Natural killer cell (primary cell): ENCODE measurements around the gene ADGRD1. TPM values are rescaled to one million over a fixed set of nuclear protein-coding genes. Genes with fewer than 3 reads are reported as not detected.

Experiments
- ATAC-seq, 3 donors: fragments of 150-1000 bp in 2 of 3; fragments of 200-7000 bp in 1 of 3; cut with Tn5 transposase; 1 replicate in 1 of 3; 2 replicates in 2 of 3; pipeline ENCODE4 v1.10.0; 2021; ENCODE audit warnings: mild to moderate bottlenecking in 2 of 3, moderate library complexity in 2 of 3
- DNase-seq, 2 donors: peaks; one replicate each; pipeline versions ENCODE4 v3.0.0 to v3.0.0-alpha.2; 2013 to 2021; ENCODE audit warnings: mixed read lengths in 1 of 2
- H3K27ac ChIP-seq: one replicate; pipeline ENCODE4 v1.5.1; 2013; ENCODE audit warnings: mild to moderate bottlenecking, low read length
- H3K27me3 ChIP-seq: one replicate; pipeline ENCODE4 v1.6.1; 2013; ENCODE audit warnings: low read length; ENCODE audit not compliant: control insufficient read depth, insufficient read depth
- H3K36me3 ChIP-seq: one replicate; pipeline ENCODE4 v1.6.1; 2013; ENCODE audit warnings: low read length; ENCODE audit not compliant: control insufficient read depth, insufficient read depth
- H3K4me1 ChIP-seq: one replicate; pipeline ENCODE4 v1.6.1; 2013; ENCODE audit warnings: low read length; ENCODE audit not compliant: control insufficient read depth, insufficient read depth
- H3K4me3 ChIP-seq: one replicate; pipeline ENCODE4 v1.5.1; 2013; ENCODE audit warnings: low read length
- H3K9me3 ChIP-seq: one replicate; pipeline ENCODE4 v1.6.1; 2013; ENCODE audit warnings: low read length; ENCODE audit not compliant: control insufficient read depth, insufficient read depth
- H3K27ac Mint-ChIP-seq, 2 donors: one replicate each; pipeline ENCODE4 v1.8.0; 2022; ENCODE audit warnings: mild to moderate bottlenecking in 2 of 2, mixed read lengths in 2 of 2, moderate library complexity in 1 of 2
- H3K27me3 Mint-ChIP-seq, 2 donors: one replicate each; pipeline ENCODE4 v1.8.0; 2022; ENCODE audit warnings: low read depth in 2 of 2, mixed read lengths in 2 of 2
- H3K36me3 Mint-ChIP-seq: one replicate; pipeline ENCODE4 v1.8.0; 2022; ENCODE audit warnings: mixed read lengths
- H3K4me1 Mint-ChIP-seq, 2 donors: one replicate each; pipeline ENCODE4 v1.8.0; 2022; ENCODE audit warnings: mixed read lengths in 2 of 2
- H3K4me3 Mint-ChIP-seq: one replicate; pipeline ENCODE4 v1.8.0; 2022; ENCODE audit warnings: mild to moderate bottlenecking, moderate library complexity, mixed read lengths
- H3K9me3 Mint-ChIP-seq, 2 donors: one replicate each; pipeline ENCODE4 v1.8.0; 2022; ENCODE audit warnings: mixed read lengths in 2 of 2
- WGBS: methylation state at CpG from one replicate; pipeline ENCODE4 v1.1.7; 2013; ENCODE audit warnings: missing lambda C conversion rate; ENCODE audit not compliant: insufficient coverage; 5-methylcytosine and 5-hydroxymethylcytosine counted together
- intact Hi-C: fragments of 100-400 bp; cut with micrococcal nuclease; formaldehyde crosslinking; loops from one replicate; pipeline ENCODE4 v1.14.2; 2022
- total RNA-seq, 4 donors: library from RNA; stranded (reverse); fragments of 120-200 nt in 1 of 4; gene quantifications; one replicate each; pipeline versions ENCODE4 v1.2.3 to v1.2.4, GENCODE V29; 2013 to 2022
- TF ChIP-seq, protein P1 (sequence below): fragments of 200-600 bp; IDR thresholded peaks from one replicate; pipeline ENCODE4 v1.8.0; 2022; ENCODE audit warnings: antibody characterized with exemption

The ADGRD1 gene
- total RNA-seq, 3 donors from 2014 or later (not counting 1 experiment from before 2014, with no cell fraction given) = 0.50 to 3.9 (median 1.4) TPM

DNA sequence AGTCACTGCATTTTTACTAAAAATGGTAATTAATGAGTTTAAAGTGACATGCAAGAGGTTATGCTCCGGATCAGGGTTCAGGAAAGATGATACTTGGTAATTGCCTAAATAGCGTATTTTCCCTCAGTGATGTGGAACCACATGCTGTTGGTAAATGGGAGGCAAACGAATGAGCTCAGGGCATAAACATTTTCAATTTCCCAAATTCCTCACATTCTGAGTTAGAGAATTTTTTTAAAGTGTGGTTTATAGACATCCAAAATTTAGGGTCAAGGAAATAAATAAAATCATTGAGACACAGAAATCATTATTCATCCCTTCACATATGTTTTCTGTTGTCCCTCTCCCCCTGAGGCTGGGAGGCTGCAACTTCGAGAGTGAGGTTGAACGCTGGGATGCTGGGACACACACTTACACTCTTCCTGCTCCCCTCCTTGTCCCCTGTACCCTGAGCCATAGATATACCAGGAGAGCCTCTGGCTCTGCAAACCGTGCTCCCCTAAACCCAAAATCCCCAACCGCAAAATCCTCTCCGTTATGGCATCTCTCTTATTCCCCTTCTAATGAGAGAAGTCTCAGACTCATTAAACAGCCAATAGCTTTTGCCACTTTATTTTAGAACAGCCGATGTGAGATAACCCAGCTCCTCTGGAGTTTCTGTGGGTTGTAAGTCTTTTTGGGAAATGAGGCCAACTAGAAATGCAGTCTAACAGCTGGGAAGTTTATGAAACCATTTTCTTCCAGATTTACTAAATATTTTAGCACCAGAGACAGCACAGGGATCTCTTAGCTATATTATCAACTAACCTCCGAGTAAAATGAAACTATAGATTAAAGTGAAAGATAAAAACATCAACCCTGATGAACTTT, 21.4 kb upstream of the ADGRD1 start:
- TF ChIP-seq, protein P1, sequence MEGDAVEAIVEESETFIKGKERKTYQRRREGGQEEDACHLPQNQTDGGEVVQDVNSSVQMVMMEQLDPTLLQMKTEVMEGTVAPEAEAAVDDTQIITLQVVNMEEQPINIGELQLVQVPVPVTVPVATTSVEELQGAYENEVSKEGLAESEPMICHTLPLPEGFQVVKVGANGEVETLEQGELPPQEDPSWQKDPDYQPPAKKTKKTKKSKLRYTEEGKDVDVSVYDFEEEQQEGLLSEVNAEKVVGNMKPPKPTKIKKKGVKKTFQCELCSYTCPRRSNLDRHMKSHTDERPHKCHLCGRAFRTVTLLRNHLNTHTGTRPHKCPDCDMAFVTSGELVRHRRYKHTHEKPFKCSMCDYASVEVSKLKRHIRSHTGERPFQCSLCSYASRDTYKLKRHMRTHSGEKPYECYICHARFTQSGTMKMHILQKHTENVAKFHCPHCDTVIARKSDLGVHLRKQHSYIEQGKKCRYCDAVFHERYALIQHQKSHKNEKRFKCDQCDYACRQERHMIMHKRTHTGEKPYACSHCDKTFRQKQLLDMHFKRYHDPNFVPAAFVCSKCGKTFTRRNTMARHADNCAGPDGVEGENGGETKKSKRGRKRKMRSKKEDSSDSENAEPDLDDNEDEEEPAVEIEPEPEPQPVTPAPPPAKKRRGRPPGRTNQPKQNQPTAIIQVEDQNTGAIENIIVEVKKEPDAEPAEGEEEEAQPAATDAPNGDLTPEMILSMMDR = no peak
- H3K4me1 ChIP-seq = no peaks in the 10 kb centered on the region
- no peaks in the 10 kb centered on the region for H3K9me3 ChIP-seq
- H3K27ac ChIP-seq = no peak overlapping the region
- H3K27ac Mint-ChIP-seq = no peak overlapping the region
- WGBS = 72% methylated on average over 7 of the region's 10 CpGs
- no peak for ATAC-seq
- no peaks in the 10 kb centered on the region for H3K27me3 ChIP-seq
- H3K36me3 Mint-ChIP-seq = peaks cover 7% of the 10 kb centered on the region
- peaks cover 21 to 25% of the 10 kb centered on the region in 2 donors for H3K27me3 Mint-ChIP-seq
- H3K4me3 ChIP-seq = no peak overlapping the region
- H3K36me3 ChIP-seq = no peaks in the 10 kb centered on the region
- no peaks in the 10 kb centered on the region for H3K4me1 Mint-ChIP-seq
- intact Hi-C loops = no loop called here
- no peak for DNase-seq
- no peak overlapping the region for H3K4me3 Mint-ChIP-seq
- peaks cover 0 to 3% of the 10 kb centered on the region in 2 donors for H3K9me3 Mint-ChIP-seq

DNA sequence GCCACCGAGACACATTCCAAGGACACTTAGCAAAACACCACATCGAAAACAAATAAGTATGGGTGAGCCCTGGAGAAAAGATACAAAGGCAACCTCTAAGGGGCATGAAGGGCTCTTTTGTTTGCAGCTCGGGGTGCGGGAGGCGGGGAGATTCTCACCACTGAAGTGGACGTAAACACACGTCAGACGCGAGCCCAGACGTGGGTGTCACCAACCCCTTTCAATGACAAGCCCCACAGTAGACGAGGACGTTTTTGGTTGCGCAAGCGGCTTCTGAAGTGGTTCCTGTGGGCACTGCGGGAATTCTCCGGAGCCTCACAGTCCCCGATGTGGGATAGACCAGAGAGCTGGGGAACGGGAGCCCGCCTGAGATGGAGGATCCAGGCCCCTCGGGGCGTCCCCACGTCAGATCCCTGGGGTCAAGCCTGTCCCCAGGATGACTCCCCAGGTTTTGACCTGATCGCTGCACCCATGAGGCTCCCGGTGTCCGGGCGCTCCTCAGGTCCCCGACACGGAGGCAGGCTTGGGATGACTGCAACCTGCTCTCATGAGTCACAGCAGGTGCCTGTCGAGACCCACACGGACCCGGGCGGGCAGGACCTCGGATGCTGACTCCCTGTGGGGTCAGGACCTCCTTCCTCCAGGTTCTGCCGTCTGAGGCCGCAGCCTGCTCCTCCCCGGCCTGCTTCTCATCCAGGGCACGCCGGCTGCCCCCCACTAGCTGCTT, 20.3 kb upstream of the ADGRD1 start:
- ATAC-seq (no peak), DNase-seq (no peak)
- TF ChIP-seq, protein P1 = no peak
- no peaks in the 10 kb centered on the region for H3K9me3 ChIP-seq
- Mint-ChIP-seq H3K27ac (no peak overlapping the region), H3K27me3 (peaks cover 18 to 22% of the 10 kb centered on the region in 2 donors), H3K9me3 (peaks cover 0 to 3% of the 10 kb centered on the region in 2 donors), H3K36me3 (peaks cover 7% of the 10 kb centered on the region), H3K4me1 (no peaks in the 10 kb centered on the region), H3K4me3 (no peak overlapping the region)
- intact Hi-C loops = no loop called here
- H3K27ac ChIP-seq = no peak overlapping the region
- H3K36me3 ChIP-seq = no peaks in the 10 kb centered on the region
- H3K4me3 ChIP-seq = no peak overlapping the region
- H3K4me1 ChIP-seq = no peaks in the 10 kb centered on the region
- WGBS = 80% methylated on average over 38 of the region's 38 CpGs
- H3K27me3 ChIP-seq = no peaks in the 10 kb centered on the region

DNA sequence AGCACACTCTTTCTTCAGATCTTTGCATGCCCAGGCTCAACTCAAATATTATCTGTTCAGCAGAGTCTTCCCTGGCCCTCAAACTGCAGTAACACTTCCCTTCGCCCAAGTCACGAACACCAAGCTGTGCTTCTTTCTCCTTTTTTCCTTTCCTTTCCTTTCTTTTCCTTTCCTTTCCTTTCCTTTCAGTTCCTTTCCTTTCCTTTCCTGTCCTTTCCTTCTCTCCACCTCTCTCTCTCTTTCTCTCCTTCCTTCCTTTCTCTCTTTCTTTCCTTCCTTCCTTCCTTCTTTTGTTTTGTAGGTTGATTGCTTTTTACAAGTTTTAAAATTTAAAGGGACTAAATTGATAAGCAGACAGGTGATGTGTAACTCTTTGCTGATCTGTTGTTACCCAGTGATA, 19.0 kb upstream of the ADGRD1 start:
- Histone ChIP-seq H3K4me1 (no peaks in the 10 kb centered on the region), H3K4me3 (no peak overlapping the region), H3K27ac (no peak overlapping the region), H3K36me3 (no peaks in the 10 kb centered on the region), H3K9me3 (no peaks in the 10 kb centered on the region), H3K27me3 (no peaks in the 10 kb centered on the region)
- TF ChIP-seq, protein P1 = no peak
- Mint-ChIP-seq H3K27me3 (peaks cover 13 to 18% of the 10 kb centered on the region in 2 donors), H3K4me1 (no peaks in the 10 kb centered on the region), H3K9me3 (peaks cover 0 to 5% of the 10 kb centered on the region in 2 donors), H3K36me3 (peaks cover 11% of the 10 kb centered on the region), H3K4me3 (no peak overlapping the region), H3K27ac (no peak overlapping the region)
- intact Hi-C loops = no loop called here
- 85% methylated on average over 2 of the region's 2 CpGs for WGBS
- DNase-seq (no peak), ATAC-seq (no peak)
